Endothelial cell of umbilical vein (primary cell): ENCODE measurements around the gene CDYL. TPM values are rescaled to one million over a fixed set of nuclear protein-coding genes. Genes with fewer than 3 reads are reported as not detected.

Experiments used
- BruUV-seq: library from RNA; stranded (reverse); fragments of 400-500 nt; replicated peaks from 2 replicates; lab custom pipeline; 2021; lab: Mats Ljungman, UMichigan
- CTCF ChIA-PET: fragments of 300-600, 350-600 bp; sonication (Branson Sonifier 250); formaldehyde crosslinking; loops from one replicate; lab custom pipeline; 2021; ENCODE audit warnings: antibody characterized with exemption, inconsistent platforms; lab: Charles Lee
- POLR2A ChIA-PET: fragments of 300-600, 350-600 bp; sonication (Branson Sonifier 250); formaldehyde crosslinking; loops from one replicate; lab custom pipeline; 2021; ENCODE audit warnings: antibody characterized with exemption, inconsistent platforms; lab: Charles Lee
- DNase-seq: peaks from one replicate; pipeline ENCODE4 v3.0.0-alpha.2; 2011; ENCODE audit warnings: low read depth, low spot score
- FAIRE-seq: peaks from 2 replicates; lab custom pipeline; 2011; peaks lifted over from hg19 to GRCh38; lab: Jason Lieb, UNC
- H2AFZ ChIP-seq: 2 replicates; pipeline ENCODE4 v1.6.0; 2012; ENCODE audit warnings: low read depth, low read length, control low read depth, inconsistent platforms
- H3K27ac ChIP-seq: 2 replicates; pipeline ENCODE4 v1.5.1; 2011; ENCODE audit warnings: low read depth, mild to moderate bottlenecking, control low read depth, low read length, moderate library complexity; ENCODE audit not compliant: insufficient read depth
- H3K27me3 ChIP-seq, 2 experiments: 2 replicates each; pipeline versions ENCODE4 v1.6.0 to v1.6.1; 2011; ENCODE audit warnings: low read length in 2 of 2, mixed read lengths in 1 of 2; ENCODE audit not compliant: control insufficient read depth in 2 of 2, insufficient read depth in 2 of 2
- H3K36me3 ChIP-seq, 2 experiments: 2 replicates in 1 of 2; 3 replicates in 1 of 2; pipeline ENCODE4 v1.5.1; 2011; ENCODE audit warnings: low read length in 2 of 2, mild to moderate bottlenecking in 1 of 2, moderate library complexity in 1 of 2; ENCODE audit not compliant: control insufficient read depth in 2 of 2, insufficient read depth in 2 of 2; ENCODE audit errors: extremely low read depth in 1 of 2
- H3K4me1 ChIP-seq: 3 replicates; pipeline ENCODE4 v1.5.1; 2011; ENCODE audit warnings: mild to moderate bottlenecking, low read length; ENCODE audit not compliant: control insufficient read depth, insufficient read depth; ENCODE audit errors: extremely low read depth
- H3K4me2 ChIP-seq: 2 replicates; pipeline ENCODE4 v1.6.1; 2011; ENCODE audit warnings: low read length, control low read depth, mixed read lengths; ENCODE audit not compliant: insufficient read depth
- H3K4me3 ChIP-seq, 3 experiments: fragments of 200-600 bp in 1 of 3; sonication (generic), shearing (Covaris generic) in 1 of 3; replicated peaks in 1 of 3; 2 replicates each; pipeline ENCODE4 v1.5.1; 2011 to 2016; ENCODE audit warnings: control low read depth in 3 of 3, low read length in 3 of 3, mild to moderate bottlenecking in 2 of 3, inconsistent platforms in 1 of 3, low read depth in 1 of 3, moderate library complexity in 1 of 3; ENCODE audit not compliant: insufficient read depth in 1 of 3
- H3K79me2 ChIP-seq: 2 replicates; pipeline ENCODE4 v1.6.0; 2012; ENCODE audit warnings: low read length, inconsistent platforms; ENCODE audit not compliant: control insufficient read depth, insufficient read depth
- H3K9ac ChIP-seq: replicated peaks from 2 replicates; pipeline ENCODE3; 2011; ENCODE audit warnings: low read length, control low read depth; ENCODE audit not compliant: insufficient read depth; ENCODE audit errors: extremely low read depth
- H3K9me1 ChIP-seq: replicated peaks from 3 replicates; pipeline ENCODE4 v1.6.0; 2011; ENCODE audit warnings: mild to moderate bottlenecking, low read length; ENCODE audit not compliant: control insufficient read depth, insufficient read depth; ENCODE audit errors: extremely low read depth
- H3K9me3 ChIP-seq: replicated peaks from 2 replicates; pipeline ENCODE4 v1.5.1; 2012; ENCODE audit warnings: low read length, inconsistent platforms; ENCODE audit not compliant: control insufficient read depth, insufficient read depth
- H4K20me1 ChIP-seq: replicated peaks from 2 replicates; pipeline ENCODE3; 2011; ENCODE audit warnings: mild to moderate bottlenecking, low read length; ENCODE audit not compliant: control insufficient read depth, insufficient read depth; ENCODE audit errors: extremely low read depth
- CTCF ChIP-seq, 2 donors: IDR thresholded peaks; 1 replicate in 1 of 2; 2 replicates in 1 of 2; pipeline ENCODE4 v1.5.1; 2011; ENCODE audit warnings: low read length in 2 of 2, mild to moderate bottlenecking in 2 of 2, moderate library complexity in 2 of 2, control low read depth in 1 of 2, inconsistent platforms in 1 of 2, low read depth in 1 of 2; ENCODE audit not compliant: insufficient read depth in 1 of 2; ENCODE audit errors: extremely low read depth in 1 of 2
- EZH2 ChIP-seq: IDR thresholded peaks from 2 replicates; pipeline ENCODE4 v1.6.1; 2012; ENCODE audit warnings: borderline replicate concordance, low read depth, mild to moderate bottlenecking, moderate library complexity, low read length, inconsistent platforms; ENCODE audit not compliant: severe bottlenecking
- FOS ChIP-seq: IDR thresholded peaks from 2 replicates; pipeline ENCODE4 v1.6.1; 2011; ENCODE audit warnings: mild to moderate bottlenecking, low read length, moderate library complexity, borderline replicate concordance; ENCODE audit not compliant: insufficient read depth
- GATA2 ChIP-seq: IDR thresholded peaks from 2 replicates; pipeline ENCODE4 v1.7.0; 2011; ENCODE audit warnings: low read depth, mild to moderate bottlenecking, moderate library complexity, mixed read lengths, low read length; ENCODE audit not compliant: insufficient read length, insufficient read depth
- JUN ChIP-seq: IDR thresholded peaks from 2 replicates; pipeline ENCODE4 v1.6.1; 2011; ENCODE audit warnings: borderline replicate concordance, low read depth; ENCODE audit not compliant: insufficient read length, insufficient read depth
- MAX ChIP-seq: IDR thresholded peaks from 2 replicates; pipeline ENCODE4 v1.6.1; 2011; ENCODE audit not compliant: insufficient read depth, insufficient read length
- MYC ChIP-seq: IDR thresholded peaks from one replicate; pipeline ENCODE4 v1.6.1; 2011; ENCODE audit warnings: mild to moderate bottlenecking, low read depth, low read length
- POLR2A ChIP-seq: IDR thresholded peaks from 2 replicates; pipeline ENCODE4 v1.6.1; 2012; ENCODE audit warnings: low read depth, mild to moderate bottlenecking, control low read depth, low read length
- POLR2AphosphoS5 ChIP-seq: IDR thresholded peaks from 2 replicates; pipeline ENCODE4 v1.6.1; 2012; ENCODE audit warnings: low read depth, mild to moderate bottlenecking, control low read depth, low read length, moderate library complexity; ENCODE audit not compliant: insufficient read depth
- dilution Hi-C: fragments of 300-500 bp; cut with MboI; formaldehyde crosslinking; loops from one replicate; pipeline ENCODE4 v1.15.0; 2019; ENCODE audit warnings: low sequenced_read_pairs; ENCODE audit not compliant: extremely low pct_ligation_motif_present
- intact Hi-C: fragments of 100-400 bp; cut with micrococcal nuclease; formaldehyde crosslinking; loops from one replicate; pipeline ENCODE4 v1.10.0; 2022
- polyA plus RNA-seq, 4 experiments: library from polyadenylated mRNA; depleted of rRNA in 3 of 4; stranded (reverse) in 3 of 4; unstranded in 1 of 4; fragments of >200 nt; gene quantifications; 2 replicates each; pipeline versions ENCODE4 v1.2.1 to v1.2.3, GENCODE V29; 2011 to 2012; ENCODE audit warnings: missing spikeins in 1 of 4
- total RNA-seq: library from RNA; stranded (reverse); gene quantifications from 2 replicates; pipeline ENCODE4 v1.2.3, GENCODE V29; 2021

The CDYL gene
- total and polyA plus RNA-seq, 2 donors (not counting 3 experiments of a cell fraction or from before 2014, with no cell fraction given): 10.2 to 35.6 TPM

- POLR2A ChIA-PET: no interaction called here
- TF ChIP-seq FOS: no peak
These were observed 205.6 kb downstream of the CDYL start for GRCh38 chr6:4981761-4982160.

GRCh38 chr6:4983322-4983721, 207.1 kb downstream of the CDYL start:
- TF ChIP-seq EZH2 (no peak), FOS (no peak), GATA2 (no peak), MYC (no peak), MAX (no peak), JUN (no peak), POLR2AphosphoS5 (no peak), CTCF (IDR thresholded peaks at IDR 0.05; ENCODE audit: extremely low read depth in 1 of 2, insufficient read depth in 1 of 2, low read depth in 1 of 2, low read length in 2 of 2) (no peak), POLR2A (no peak)
- Histone ChIP-seq H3K4me1 (peaks cover 3% of the 10 kb centered on the region), H3K79me2 (no peaks in the 10 kb centered on the region), H2AFZ (no peak overlapping the region), H3K36me3 (no peaks in the 10 kb centered on the region), H3K4me2 (no peak overlapping the region), H4K20me1 (no peaks in the 10 kb centered on the region), H3K9ac (no peak overlapping the region), H3K4me3 (no peak overlapping the region), H3K27me3 (peaks cover 3 to 4% of the 10 kb centered on the region in 2 experiments), H3K9me3 (no peaks in the 10 kb centered on the region), H3K27ac (no peak overlapping the region), H3K9me1 (no peaks in the 10 kb centered on the region)
- FAIRE-seq (no peak), DNase-seq (no peak)
- intact Hi-C loops (no loop called here), dilution Hi-C loops (no loop called here)
- no TSS peak for BruUV-seq
- CTCF ChIA-PET: no interaction called here
- POLR2A ChIA-PET: no interaction called here

More at GRCh38 chr6:4981761-4982160, 205.6 kb downstream of the CDYL start:
- DNase-seq: no peak
- CTCF ChIA-PET: interaction anchor here (0.7 to 1.1 kb wide), 2 partner anchors 9 to 48 kb away, joined by 3 to 4 read pairs; no protein-coding TSS in a partner anchor
- no peak overlapping the region for H3K27ac ChIP-seq
- no peak overlapping the region for H3K4me3 ChIP-seq
- peaks cover 2 to 3% of the 10 kb centered on the region in 2 experiments for H3K27me3 ChIP-seq
- no TSS peak for BruUV-seq
- H3K4me1 ChIP-seq: peaks cover 3% of the 10 kb centered on the region
- FAIRE-seq: no peak
- no peaks in the 10 kb centered on the region for H3K36me3 ChIP-seq
- no peaks in the 10 kb centered on the region for H3K9me1 ChIP-seq
- no peaks in the 10 kb centered on the region for H3K9me3 ChIP-seq
- no peak overlapping the region for H3K9ac ChIP-seq
- no peaks in the 10 kb centered on the region for H4K20me1 ChIP-seq
- H3K79me2 ChIP-seq: no peaks in the 10 kb centered on the region
- H3K4me2 ChIP-seq: no peak overlapping the region
- dilution Hi-C loops (no loop called here), intact Hi-C loops (no loop called here)
- no peak overlapping the region for H2AFZ ChIP-seq
